DND-41 (cell line): ENCODE measurements around the gene CRTAC1.

Experiments
- ATAC-seq: fragments of 200-7000 bp; cut with Tn5 transposase; 3 replicates; pipeline ENCODE4 v1.9.1; 2021; ENCODE audit warnings: low read depth; ENCODE audit not compliant: insufficient read depth
- DNase-seq: peaks from one replicate; pipeline ENCODE4 v3.0.0-alpha.2; 2020
- H2AFZ ChIP-seq: 2 replicates; pipeline ENCODE4 v1.6.0; 2012; ENCODE audit warnings: low read depth, low read length
- H3K27ac ChIP-seq: 2 replicates; pipeline ENCODE4 v1.5.1; 2012; ENCODE audit warnings: low read length, inconsistent platforms
- H3K27me3 ChIP-seq: fragments of 200-600 bp; sonication (generic); 2 replicates; pipeline ENCODE4 v1.6.0; 2012; ENCODE audit warnings: low read length, mild to moderate bottlenecking, inconsistent platforms; ENCODE audit not compliant: insufficient read depth, poor library complexity
- H3K36me3 ChIP-seq: 2 replicates; pipeline ENCODE4 v1.5.1; 2012; ENCODE audit warnings: low read length, inconsistent platforms; ENCODE audit not compliant: insufficient read depth
- H3K4me1 ChIP-seq: 2 replicates; pipeline ENCODE4 v1.5.1; 2012; ENCODE audit warnings: mild to moderate bottlenecking, low read length; ENCODE audit not compliant: insufficient read depth
- H3K4me2 ChIP-seq: 2 replicates; pipeline ENCODE4 v1.6.0; 2012; ENCODE audit warnings: mild to moderate bottlenecking, moderate library complexity, low read length, inconsistent platforms; ENCODE audit not compliant: insufficient read depth
- H3K4me3 ChIP-seq, 2 experiments: fragments of 200-600 bp in 1 of 2; shearing (Covaris generic) in 1 of 2; 2 replicates each; pipeline ENCODE4 v1.5.1; 2012 to 2016; ENCODE audit warnings: inconsistent platforms in 2 of 2, low read length in 2 of 2, mild to moderate bottlenecking in 2 of 2, low read depth in 1 of 2, moderate library complexity in 1 of 2
- H3K79me2 ChIP-seq: 2 replicates; pipeline ENCODE4 v1.6.0; 2012; ENCODE audit warnings: low read length, inconsistent platforms; ENCODE audit not compliant: insufficient read depth
- H3K9ac ChIP-seq: 2 replicates; pipeline ENCODE4 v1.6.0; 2012; ENCODE audit warnings: low read depth, mild to moderate bottlenecking, inconsistent platforms, low read length, moderate library complexity
- H3K9me3 ChIP-seq: 2 replicates; pipeline ENCODE4 v1.5.1; 2012; ENCODE audit warnings: low read length, moderate library complexity, mild to moderate bottlenecking, inconsistent platforms; ENCODE audit not compliant: insufficient read depth, severe bottlenecking
- H4K20me1 ChIP-seq: 2 replicates; pipeline ENCODE4 v1.6.0; 2012; ENCODE audit warnings: low read length; ENCODE audit not compliant: insufficient read depth
- EZH2 ChIP-seq: IDR thresholded peaks from 3 replicates; pipeline ENCODE4 v1.6.1; 2012; ENCODE audit warnings: borderline replicate concordance, low read depth, mild to moderate bottlenecking, moderate library complexity, low read length, inconsistent platforms; ENCODE audit not compliant: severe bottlenecking
- TF ChIP-seq, protein P1 (sequence below): IDR thresholded peaks from 2 replicates; pipeline ENCODE4 v1.5.1; 2012; ENCODE audit warnings: borderline replicate concordance, low read length, moderate library complexity, mild to moderate bottlenecking; ENCODE audit not compliant: poor library complexity, severe bottlenecking; ENCODE audit errors: extremely low read depth

The CRTAC1 gene

DNA sequence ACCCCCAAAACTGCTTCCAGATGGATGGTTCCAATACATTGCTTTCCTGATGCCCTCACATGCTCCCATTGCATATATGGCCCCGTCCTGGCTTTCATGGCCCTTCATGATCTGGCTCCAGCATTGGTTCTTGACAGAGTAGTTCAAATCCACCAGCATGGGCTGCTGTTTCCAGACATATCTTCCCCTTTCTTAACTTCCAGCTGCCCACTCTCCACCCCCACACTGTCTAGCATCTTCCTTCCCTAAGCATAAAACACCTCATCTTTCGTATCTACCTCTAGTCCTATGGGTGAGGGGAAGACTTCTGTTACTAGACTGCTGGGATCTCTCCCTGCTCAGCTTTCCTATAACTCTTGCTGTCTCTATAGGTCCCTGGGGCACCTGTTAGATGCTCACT, 194.0 kb downstream of the CRTAC1 start:
- no peak overlapping the region for H3K4me2 ChIP-seq
- no peaks in the 10 kb centered on the region for H3K79me2 ChIP-seq
- no peak overlapping the region for H3K9ac ChIP-seq
- TF ChIP-seq, protein P1, sequence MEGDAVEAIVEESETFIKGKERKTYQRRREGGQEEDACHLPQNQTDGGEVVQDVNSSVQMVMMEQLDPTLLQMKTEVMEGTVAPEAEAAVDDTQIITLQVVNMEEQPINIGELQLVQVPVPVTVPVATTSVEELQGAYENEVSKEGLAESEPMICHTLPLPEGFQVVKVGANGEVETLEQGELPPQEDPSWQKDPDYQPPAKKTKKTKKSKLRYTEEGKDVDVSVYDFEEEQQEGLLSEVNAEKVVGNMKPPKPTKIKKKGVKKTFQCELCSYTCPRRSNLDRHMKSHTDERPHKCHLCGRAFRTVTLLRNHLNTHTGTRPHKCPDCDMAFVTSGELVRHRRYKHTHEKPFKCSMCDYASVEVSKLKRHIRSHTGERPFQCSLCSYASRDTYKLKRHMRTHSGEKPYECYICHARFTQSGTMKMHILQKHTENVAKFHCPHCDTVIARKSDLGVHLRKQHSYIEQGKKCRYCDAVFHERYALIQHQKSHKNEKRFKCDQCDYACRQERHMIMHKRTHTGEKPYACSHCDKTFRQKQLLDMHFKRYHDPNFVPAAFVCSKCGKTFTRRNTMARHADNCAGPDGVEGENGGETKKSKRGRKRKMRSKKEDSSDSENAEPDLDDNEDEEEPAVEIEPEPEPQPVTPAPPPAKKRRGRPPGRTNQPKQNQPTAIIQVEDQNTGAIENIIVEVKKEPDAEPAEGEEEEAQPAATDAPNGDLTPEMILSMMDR = no peak
- no peak for TF ChIP-seq EZH2
- no peaks in the 10 kb centered on the region for H3K36me3 ChIP-seq
- no peaks in the 10 kb centered on the region for H4K20me1 ChIP-seq
- H3K4me1 ChIP-seq = no peaks in the 10 kb centered on the region
- peaks cover 3% of the 10 kb centered on the region for H3K27me3 ChIP-seq
- ATAC-seq (no peak), DNase-seq (no peak)
- peaks cover 2% of the 10 kb centered on the region for H3K9me3 ChIP-seq
- H2AFZ ChIP-seq = no peak overlapping the region
- no peak overlapping the region for H3K4me3 ChIP-seq
- no peak overlapping the region for H3K27ac ChIP-seq

DNA sequence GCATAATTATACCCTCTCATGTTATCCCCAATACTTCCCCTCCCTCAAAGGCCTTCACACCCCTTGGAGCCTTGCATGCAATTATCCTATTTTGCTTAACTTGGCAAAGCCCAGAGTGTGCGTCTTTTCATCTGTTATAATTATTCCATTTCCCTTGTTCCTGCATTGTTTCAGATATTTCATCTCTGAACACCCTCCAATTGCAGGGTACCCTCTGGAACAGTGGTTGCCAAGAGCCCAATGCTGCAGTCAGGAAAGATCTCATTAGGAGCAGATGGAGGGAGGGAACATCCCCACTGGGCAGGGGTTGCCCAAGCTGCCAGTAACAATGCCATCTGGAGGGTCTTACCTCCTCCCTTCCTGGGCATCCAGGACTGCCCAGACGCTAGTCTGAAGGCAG, 199.2 kb downstream of the CRTAC1 start:
- ATAC-seq = no peak
- Histone ChIP-seq H3K9ac (no peak overlapping the region), H2AFZ (no peak overlapping the region), H3K36me3 (no peaks in the 10 kb centered on the region), H3K4me3 (no peak overlapping the region), H3K27ac (no peak overlapping the region), H3K79me2 (no peaks in the 10 kb centered on the region), H3K9me3 (peaks cover 2% of the 10 kb centered on the region), H3K4me2 (no peak overlapping the region), H3K4me1 (no peaks in the 10 kb centered on the region), H3K27me3 (peaks cover 3% of the 10 kb centered on the region), H4K20me1 (no peaks in the 10 kb centered on the region)
- TF ChIP-seq EZH2 = no peak
- TF ChIP-seq, protein P1 = no peak
- DNase-seq = no peak

DNA sequence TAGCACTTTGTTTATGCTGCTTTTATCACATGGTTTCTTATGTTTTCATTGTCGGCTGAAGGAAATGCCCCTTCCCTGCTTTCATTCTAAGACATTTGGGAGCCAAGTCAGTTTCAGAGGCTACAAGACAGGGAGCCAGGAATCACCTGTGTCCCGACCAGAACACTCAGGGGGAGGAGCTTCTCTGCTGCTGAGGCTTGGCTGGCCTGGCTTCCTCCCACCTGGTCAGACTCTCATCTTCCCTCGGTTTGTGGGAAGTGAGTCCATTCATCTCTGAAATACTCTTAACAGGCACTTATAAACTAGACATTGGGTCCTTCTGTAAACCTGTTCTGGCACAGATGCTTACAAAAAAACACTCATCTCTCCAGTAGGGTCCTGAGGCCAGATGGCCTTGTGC, 200.4 kb downstream of the CRTAC1 start:
- Histone ChIP-seq H3K9me3 (no peaks in the 10 kb centered on the region), H3K4me3 (no peak overlapping the region), H3K27me3 (peaks cover 5% of the 10 kb centered on the region), H3K79me2 (no peaks in the 10 kb centered on the region), H4K20me1 (no peaks in the 10 kb centered on the region), H3K4me1 (no peaks in the 10 kb centered on the region), H2AFZ (no peak overlapping the region), H3K27ac (no peak overlapping the region), H3K36me3 (no peaks in the 10 kb centered on the region), H3K9ac (no peak overlapping the region), H3K4me2 (no peak overlapping the region)
- DNase-seq (no peak), ATAC-seq (no peak)
- no peak for TF ChIP-seq EZH2
- TF ChIP-seq, protein P1 = no peak

DNA sequence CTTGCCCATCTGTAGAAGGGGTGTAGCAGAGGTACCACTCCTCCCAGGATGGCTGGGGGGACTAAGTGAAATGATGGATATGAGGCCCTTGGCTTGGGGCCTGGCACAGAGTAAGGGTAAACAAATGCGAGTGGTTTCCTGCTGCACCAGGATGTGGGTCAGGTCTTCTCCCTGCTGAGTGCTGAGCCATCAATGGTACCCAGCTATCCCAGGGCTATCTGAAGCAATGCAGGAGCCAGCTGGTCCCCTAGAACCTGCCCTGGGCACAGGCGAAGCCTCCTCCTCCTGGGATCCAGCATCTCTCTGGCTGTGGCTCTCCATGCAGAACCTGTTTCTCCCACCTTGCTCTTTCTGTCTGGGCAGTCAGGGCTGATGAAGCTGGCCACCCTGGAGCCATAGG, 201.7 kb downstream of the CRTAC1 start:
- Histone ChIP-seq H3K9me3 (no peaks in the 10 kb centered on the region), H3K4me2 (no peak overlapping the region), H3K27me3 (peaks cover 5% of the 10 kb centered on the region), H3K36me3 (no peaks in the 10 kb centered on the region), H3K4me3 (no peak overlapping the region), H4K20me1 (no peaks in the 10 kb centered on the region), H3K4me1 (no peaks in the 10 kb centered on the region), H3K9ac (no peak overlapping the region), H3K27ac (no peak overlapping the region), H2AFZ (no peak overlapping the region), H3K79me2 (no peaks in the 10 kb centered on the region)
- no peak for DNase-seq
- no peak for TF ChIP-seq EZH2
- TF ChIP-seq, protein P1 = no peak
- no peak for ATAC-seq
